ENCODE measurements around the gene FHL2. TPM values are rescaled to one million over a fixed set of nuclear protein-coding genes. Genes with fewer than 3 reads are reported as not detected.

FHL2 gene
- polyA plus RNA-seq, 3 donors = 0.03 TPM; not detected in 1

DNA sequence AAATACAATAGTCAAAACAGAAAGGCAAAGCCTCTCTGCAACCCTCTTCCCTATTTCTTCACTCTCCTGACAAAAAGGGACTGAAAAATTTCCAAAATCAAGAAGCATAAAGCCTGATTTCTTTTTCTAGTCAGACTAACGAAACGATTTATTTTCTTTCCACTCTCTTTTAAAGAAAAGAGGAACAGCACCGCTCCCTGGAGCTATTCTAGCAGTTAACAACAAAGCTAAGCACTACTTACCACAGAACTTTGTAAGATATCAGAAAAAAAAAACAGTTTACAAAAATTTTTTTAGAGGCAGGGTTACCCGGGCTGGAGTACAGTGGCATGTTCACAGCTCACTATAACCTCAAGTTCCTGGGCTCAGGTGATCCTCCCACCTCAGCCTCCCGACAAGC is 14.4 kb upstream of the FHL2 start:
- Histone ChIP-seq H3K36me3 (replicated peaks in 1 of 2; ENCODE audit: control insufficient read depth in 1 of 2, insufficient read depth in 2 of 2, low read length in 2 of 2) (no peaks in the 10 kb centered on the region), H3K4me1 (ENCODE audit: control insufficient read depth in 1 of 2, insufficient read depth in 2 of 2, low read length in 2 of 2) (no peaks in the 10 kb centered on the region), H3K27ac (ENCODE audit: low read depth in 1 of 2, low read length in 2 of 2) (no peak overlapping the region), H3K9me3 (replicated peaks in 1 of 2; ENCODE audit: control insufficient read depth in 1 of 2, insufficient read depth in 1 of 2, low read length in 2 of 2) (no peaks in the 10 kb centered on the region), H2AFZ (ENCODE audit: insufficient read depth, low read depth, low read length, poor library complexity, severe bottlenecking) (peak overlapping the region; percentile 27), H3K27me3 (ENCODE audit: control insufficient read depth in 2 of 2, insufficient read depth in 2 of 2, low read length in 2 of 2) (no peaks in the 10 kb centered on the region), H3K4me2 (replicated peaks; ENCODE audit: extremely low read depth, low read length, poor library complexity, severe bottlenecking) (no peak overlapping the region), H3K79me2 (ENCODE audit: insufficient read depth, low read length) (no peaks in the 10 kb centered on the region), H3K9ac (ENCODE audit: insufficient read depth, low read length, poor library complexity, severe bottlenecking) (no peak overlapping the region), H4K20me1 (ENCODE audit: insufficient read depth, low read length) (no peaks in the 10 kb centered on the region), H3K4me3 (replicated peaks in 1 of 3; ENCODE audit: low read depth in 2 of 3, low read length in 3 of 3) (no peak overlapping the region)
- Mint-ChIP-seq H3K4me3 (peak overlapping the region in 1 of 2 donors; percentile 13), H3K4me1 (peaks cover 7% of the 10 kb centered on the region), H3K27me3 (ENCODE audit: low read depth in 3 of 3) (peaks cover 3 to 13% (median 8%) of the 10 kb centered on the region in 3 donors), H3K27ac (no peak overlapping the region), H3K9me3 (no peaks in the 10 kb centered on the region), H3K36me3 (no peaks in the 10 kb centered on the region)
- TF ChIP-seq, protein P1, sequence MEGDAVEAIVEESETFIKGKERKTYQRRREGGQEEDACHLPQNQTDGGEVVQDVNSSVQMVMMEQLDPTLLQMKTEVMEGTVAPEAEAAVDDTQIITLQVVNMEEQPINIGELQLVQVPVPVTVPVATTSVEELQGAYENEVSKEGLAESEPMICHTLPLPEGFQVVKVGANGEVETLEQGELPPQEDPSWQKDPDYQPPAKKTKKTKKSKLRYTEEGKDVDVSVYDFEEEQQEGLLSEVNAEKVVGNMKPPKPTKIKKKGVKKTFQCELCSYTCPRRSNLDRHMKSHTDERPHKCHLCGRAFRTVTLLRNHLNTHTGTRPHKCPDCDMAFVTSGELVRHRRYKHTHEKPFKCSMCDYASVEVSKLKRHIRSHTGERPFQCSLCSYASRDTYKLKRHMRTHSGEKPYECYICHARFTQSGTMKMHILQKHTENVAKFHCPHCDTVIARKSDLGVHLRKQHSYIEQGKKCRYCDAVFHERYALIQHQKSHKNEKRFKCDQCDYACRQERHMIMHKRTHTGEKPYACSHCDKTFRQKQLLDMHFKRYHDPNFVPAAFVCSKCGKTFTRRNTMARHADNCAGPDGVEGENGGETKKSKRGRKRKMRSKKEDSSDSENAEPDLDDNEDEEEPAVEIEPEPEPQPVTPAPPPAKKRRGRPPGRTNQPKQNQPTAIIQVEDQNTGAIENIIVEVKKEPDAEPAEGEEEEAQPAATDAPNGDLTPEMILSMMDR (IDR thresholded peaks at IDR 0.05) = no peak
- intact Hi-C loops (cut with micrococcal nuclease) = no loop called here
- DNase-seq = no peak
- WGBS (ENCODE audit: insufficient coverage) = 0% methylated on average over 1 of the region's 5 CpGs

GRCh38 chr2:105412584-105412983 is 13.7 kb upstream of the FHL2 start:
- no peak overlapping the region for H3K4me3 Mint-ChIP-seq
- H3K4me3 ChIP-seq (replicated peaks in 1 of 3; ENCODE audit: low read depth in 2 of 3, low read length in 3 of 3) = no peak overlapping the region
- DNase-seq = no peak
- H3K79me2 ChIP-seq (ENCODE audit: insufficient read depth, low read length) = no peaks in the 10 kb centered on the region
- H3K4me1 ChIP-seq (ENCODE audit: control insufficient read depth in 1 of 2, insufficient read depth in 2 of 2, low read length in 2 of 2) = no peaks in the 10 kb centered on the region
- peaks cover 3 to 13% (median 8%) of the 10 kb centered on the region in 3 donors for H3K27me3 Mint-ChIP-seq (ENCODE audit: low read depth in 3 of 3)
- H3K4me1 Mint-ChIP-seq = peaks cover 7% of the 10 kb centered on the region
- WGBS (ENCODE audit: insufficient coverage) = 89% methylated on average over 11 of the region's 11 CpGs
- intact Hi-C loops (cut with micrococcal nuclease) = no loop called here
- no peaks in the 10 kb centered on the region for H3K36me3 ChIP-seq (replicated peaks in 1 of 2; ENCODE audit: control insufficient read depth in 1 of 2, insufficient read depth in 2 of 2, low read length in 2 of 2)
- no peaks in the 10 kb centered on the region for H3K9me3 Mint-ChIP-seq
- no peak overlapping the region for H3K9ac ChIP-seq (ENCODE audit: insufficient read depth, low read length, poor library complexity, severe bottlenecking)
- H3K27ac Mint-ChIP-seq = no peak overlapping the region
- H3K4me2 ChIP-seq (replicated peaks; ENCODE audit: extremely low read depth, low read length, poor library complexity, severe bottlenecking) = no peak overlapping the region
- no peaks in the 10 kb centered on the region for H3K9me3 ChIP-seq (replicated peaks in 1 of 2; ENCODE audit: control insufficient read depth in 1 of 2, insufficient read depth in 1 of 2, low read length in 2 of 2)
- H3K36me3 Mint-ChIP-seq = no peaks in the 10 kb centered on the region
- no peaks in the 10 kb centered on the region for H4K20me1 ChIP-seq (ENCODE audit: insufficient read depth, low read length)
- H2AFZ ChIP-seq (ENCODE audit: insufficient read depth, low read depth, low read length, poor library complexity, severe bottlenecking) = peak overlapping the region; percentile 27
- H3K27ac ChIP-seq (ENCODE audit: low read depth in 1 of 2, low read length in 2 of 2) = no peak overlapping the region
- H3K27me3 ChIP-seq (ENCODE audit: control insufficient read depth in 2 of 2, insufficient read depth in 2 of 2, low read length in 2 of 2) = no peaks in the 10 kb centered on the region
- TF ChIP-seq, protein P1 (IDR thresholded peaks at IDR 0.05) = no peak
